SK-N-SH (cell line): ENCODE measurements around the gene KRT37. TPM values are rescaled to one million over a fixed set of nuclear protein-coding genes. Genes with fewer than 3 reads are reported as not detected.

Source experiments
- CTCF ChIA-PET: fragments of 300-600, 350-600 bp; formaldehyde crosslinking; extraction: SDS; loops from one replicate; lab custom pipeline; 2021; lab: Yijun Ruan, JAX
- POLR2A ChIA-PET: fragments of 350-600 bp; sonication (Branson Sonifier 250); formaldehyde crosslinking; extraction: SDS; loops from one replicate; lab custom pipeline; 2020; ENCODE audit warnings: antibody characterized with exemption, inconsistent platforms; lab: Yijun Ruan, JAX
- DNase-seq: peaks from one replicate; pipeline ENCODE4 v3.0.0; 2012
- H2AFZ ChIP-seq: fragments of 200-600 bp; sonication (generic); 2 replicates; pipeline ENCODE4 v1.8.1; 2016; ENCODE audit warnings: antibody characterized with exemption, mild to moderate bottlenecking, low read depth
- H3F3A ChIP-seq: fragments of 200-600 bp; sonication (generic); replicated peaks from 2 replicates; pipeline ENCODE3; 2016; ENCODE audit warnings: antibody characterized with exemption, mild to moderate bottlenecking; ENCODE audit not compliant: insufficient read depth
- H3K27ac ChIP-seq, 2 experiments: fragments of 200-500 bp in 1 of 2; fragments of 200-600 bp in 1 of 2; sonication (Bioruptor generic) in 1 of 2; sonication (generic), shearing (Covaris generic) in 1 of 2; 2 replicates each; pipeline versions ENCODE4 v1.5.1 to v1.6.1; 2014 to 2016; ENCODE audit warnings: low read depth in 2 of 2, inconsistent platforms in 1 of 2, low read length in 1 of 2, mild to moderate bottlenecking in 1 of 2, mixed read lengths in 1 of 2
- H3K27me3 ChIP-seq: fragments of 200-600 bp; sonication (generic), shearing (Covaris generic); 2 replicates; pipeline ENCODE4 v1.6.1; 2016; ENCODE audit warnings: mixed run types; ENCODE audit not compliant: insufficient read depth
- H3K36me3 ChIP-seq, 2 experiments: fragments of 200-500 bp in 1 of 2; fragments of 200-600 bp in 1 of 2; sonication (Bioruptor generic) in 1 of 2; sonication (generic) in 1 of 2; replicated peaks in 1 of 2; 2 replicates each; pipeline versions ENCODE3 to v1.5.1; 2014 to 2016; ENCODE audit warnings: low read length in 1 of 2, mild to moderate bottlenecking in 1 of 2; ENCODE audit not compliant: insufficient read depth in 2 of 2, control insufficient read depth in 1 of 2
- H3K4me1 ChIP-seq, 2 experiments: fragments of 200-500 bp in 1 of 2; fragments of 200-600 bp in 1 of 2; sonication (Bioruptor generic) in 1 of 2; sonication (generic), shearing (Covaris generic) in 1 of 2; 2 replicates each; pipeline versions ENCODE4 v1.5.1 to v1.6.1; 2014 to 2016; ENCODE audit warnings: low read depth in 1 of 2, low read length in 1 of 2, mixed run types in 1 of 2; ENCODE audit not compliant: insufficient read depth in 2 of 2, control insufficient read depth in 1 of 2
- H3K4me2 ChIP-seq: fragments of 200-600 bp; sonication (generic), shearing (Covaris generic); 2 replicates; pipeline ENCODE4 v1.6.1; 2017; ENCODE audit warnings: mixed run types
- H3K4me3 ChIP-seq, 2 experiments: fragments of 200-500 bp in 1 of 2; fragments of 200-600 bp in 1 of 2; sonication (Bioruptor generic) in 1 of 2; sonication (generic), shearing (Covaris generic) in 1 of 2; 2 replicates each; pipeline versions ENCODE4 v1.5.1 to v1.8.1; 2014 to 2016; ENCODE audit warnings: low read depth in 2 of 2, inconsistent platforms in 1 of 2, low read length in 1 of 2, mild to moderate bottlenecking in 1 of 2, mixed read lengths in 1 of 2, moderate library complexity in 1 of 2
- H3K79me2 ChIP-seq: fragments of 200-600 bp; sonication (generic); 2 replicates; pipeline ENCODE4 v1.8.1; 2017; ENCODE audit warnings: mild to moderate bottlenecking; ENCODE audit not compliant: insufficient read depth
- H3K9ac ChIP-seq: fragments of 200-600 bp; sonication (generic); 2 replicates; pipeline ENCODE4 v1.6.1; 2017; ENCODE audit warnings: mixed run types
- H3K9me2 ChIP-seq: fragments of 200-600 bp; sonication (generic); 2 replicates; pipeline ENCODE4 v1.6.1; 2017; ENCODE audit warnings: mixed run types
- H3K9me3 ChIP-seq: fragments of 200-600 bp; sonication (generic); 2 replicates; pipeline ENCODE4 v1.6.1; 2017; ENCODE audit warnings: mixed run types, mild to moderate bottlenecking, moderate library complexity
- H4K20me1 ChIP-seq: fragments of 200-600 bp; sonication (generic); 2 replicates; pipeline ENCODE4 v1.6.1; 2017; ENCODE audit warnings: mild to moderate bottlenecking, mixed run types; ENCODE audit not compliant: insufficient read depth
- CHD2 ChIP-seq: fragments of 150-350 bp; IDR thresholded peaks from 2 replicates; pipeline ENCODE4 v1.6.1; 2018; ENCODE audit warnings: low read length; ENCODE audit not compliant: partially characterized antibody
- ELF1 ChIP-seq: IDR thresholded peaks from 2 replicates; pipeline ENCODE4 v1.4.0; 2012
- FOSL2 ChIP-seq: IDR thresholded peaks from 2 replicates; pipeline ENCODE4 v1.4.0; 2012; ENCODE audit warnings: low read depth, mild to moderate bottlenecking, moderate library complexity, borderline replicate concordance
- FOXJ3 ChIP-seq: sonication (generic); formaldehyde crosslinking; IDR thresholded peaks from 2 replicates; pipeline ENCODE4 v1.5.1; 2020; ENCODE audit warnings: mild to moderate bottlenecking, missing genetic modification reagents
- GATA2 ChIP-seq: sonication (generic); formaldehyde crosslinking; IDR thresholded peaks from 2 replicates; pipeline ENCODE4 v1.5.0; 2020; ENCODE audit warnings: mild to moderate bottlenecking, missing genetic modification reagents
- MEF2A ChIP-seq: IDR thresholded peaks from 2 replicates; pipeline ENCODE4 v1.4.0; 2012; ENCODE audit warnings: low read depth, borderline replicate concordance
- NFIC ChIP-seq: IDR thresholded peaks from 2 replicates; pipeline ENCODE4 v1.4.0; 2012; ENCODE audit warnings: borderline replicate concordance
- PBX3 ChIP-seq: IDR thresholded peaks from 2 replicates; pipeline ENCODE4; 2012
- POLR2AphosphoS5 ChIP-seq: IDR thresholded peaks from 2 replicates; pipeline ENCODE4 v1.6.1; 2012; ENCODE audit warnings: low read depth, low read length
- RAD21 ChIP-seq: IDR thresholded peaks from 2 replicates; pipeline ENCODE4 v1.6.1; 2012; ENCODE audit warnings: mild to moderate bottlenecking, low read length
- SIN3A ChIP-seq: IDR thresholded peaks from 2 replicates; pipeline ENCODE4 v1.6.1; 2012; ENCODE audit warnings: low read depth, mild to moderate bottlenecking, low read length, moderate library complexity, borderline replicate concordance
- TAF1 ChIP-seq: IDR thresholded peaks from 2 replicates; pipeline ENCODE4 v1.6.1; 2012; ENCODE audit warnings: low read depth, mild to moderate bottlenecking, low read length, moderate library complexity, borderline replicate concordance
- TEAD4 ChIP-seq: IDR thresholded peaks from 2 replicates; pipeline ENCODE4 v1.4.0; 2012; ENCODE audit warnings: mild to moderate bottlenecking, borderline replicate concordance; ENCODE audit not compliant: insufficient read depth
- WGBS: methylation state at CpG from one replicate; pipeline ENCODE4 v1.1.6; 2017; ENCODE audit warnings: low lambda C conversion rate; 5-methylcytosine and 5-hydroxymethylcytosine counted together
- polyA plus RNA-seq, 3 experiments: library from polyadenylated mRNA; depleted of rRNA; stranded (reverse); fragments of >200 nt; gene quantifications; 2 replicates each; pipeline ENCODE4 v1.2.3, GENCODE V29; 2012
- TF ChIP-seq, protein P1 (sequence below): fragments of 200-600 bp; sonication (generic); IDR thresholded peaks from 2 replicates; pipeline ENCODE4 v1.6.1; 2017; ENCODE audit warnings: antibody characterized with exemption, mild to moderate bottlenecking, moderate library complexity
- TF ChIP-seq, protein P2 (sequence below): fragments of 150-350 bp; IDR thresholded peaks from 2 replicates; pipeline ENCODE4 v1.6.1; 2017; ENCODE audit warnings: antibody characterized with exemption, low read length, low read depth, borderline replicate concordance
- TF ChIP-seq, protein P3 (sequence below): IDR thresholded peaks from 2 replicates; pipeline ENCODE4 v1.6.1; 2012; ENCODE audit warnings: mild to moderate bottlenecking, low read depth, low read length, moderate library complexity

The KRT37 gene
- polyA plus RNA-seq, 1 of the 3 experiments (the other 2 are of a cell fraction) = not detected

- H3K79me2 ChIP-seq = no peaks in the 10 kb centered on the region
- H3K4me1 ChIP-seq = no peaks in the 10 kb centered on the region
- POLR2A ChIA-PET = no interaction called here
- DNase-seq = no peak
- 36% methylated on average over 2 of the region's 2 CpGs for WGBS
- no peaks in the 10 kb centered on the region; the same call in 1 of the 2 replicates for H3K9me3 ChIP-seq
- H4K20me1 ChIP-seq = no peaks in the 10 kb centered on the region
- H3K27me3 ChIP-seq = no peaks in the 10 kb centered on the region
- no peaks in the 10 kb centered on the region for H3K36me3 ChIP-seq
- H3K27ac ChIP-seq = no peak overlapping the region
- no peak for TF ChIP-seq CHD2
- TF ChIP-seq, protein P1, sequence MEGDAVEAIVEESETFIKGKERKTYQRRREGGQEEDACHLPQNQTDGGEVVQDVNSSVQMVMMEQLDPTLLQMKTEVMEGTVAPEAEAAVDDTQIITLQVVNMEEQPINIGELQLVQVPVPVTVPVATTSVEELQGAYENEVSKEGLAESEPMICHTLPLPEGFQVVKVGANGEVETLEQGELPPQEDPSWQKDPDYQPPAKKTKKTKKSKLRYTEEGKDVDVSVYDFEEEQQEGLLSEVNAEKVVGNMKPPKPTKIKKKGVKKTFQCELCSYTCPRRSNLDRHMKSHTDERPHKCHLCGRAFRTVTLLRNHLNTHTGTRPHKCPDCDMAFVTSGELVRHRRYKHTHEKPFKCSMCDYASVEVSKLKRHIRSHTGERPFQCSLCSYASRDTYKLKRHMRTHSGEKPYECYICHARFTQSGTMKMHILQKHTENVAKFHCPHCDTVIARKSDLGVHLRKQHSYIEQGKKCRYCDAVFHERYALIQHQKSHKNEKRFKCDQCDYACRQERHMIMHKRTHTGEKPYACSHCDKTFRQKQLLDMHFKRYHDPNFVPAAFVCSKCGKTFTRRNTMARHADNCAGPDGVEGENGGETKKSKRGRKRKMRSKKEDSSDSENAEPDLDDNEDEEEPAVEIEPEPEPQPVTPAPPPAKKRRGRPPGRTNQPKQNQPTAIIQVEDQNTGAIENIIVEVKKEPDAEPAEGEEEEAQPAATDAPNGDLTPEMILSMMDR = no peak
- TF ChIP-seq, protein P2, sequence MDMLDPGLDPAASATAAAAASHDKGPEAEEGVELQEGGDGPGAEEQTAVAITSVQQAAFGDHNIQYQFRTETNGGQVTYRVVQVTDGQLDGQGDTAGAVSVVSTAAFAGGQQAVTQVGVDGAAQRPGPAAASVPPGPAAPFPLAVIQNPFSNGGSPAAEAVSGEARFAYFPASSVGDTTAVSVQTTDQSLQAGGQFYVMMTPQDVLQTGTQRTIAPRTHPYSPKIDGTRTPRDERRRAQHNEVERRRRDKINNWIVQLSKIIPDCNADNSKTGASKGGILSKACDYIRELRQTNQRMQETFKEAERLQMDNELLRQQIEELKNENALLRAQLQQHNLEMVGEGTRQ = no peak
- no peak for TF ChIP-seq TAF1
- TF ChIP-seq ELF1 = no peak
- TF ChIP-seq FOSL2 = no peak
- TF ChIP-seq, all 33 proteins: peak for 0
- CTCF ChIA-PET = interaction anchor here (1.2 kb wide), 1 partner anchor 10 kb away, joined by 3 read pairs; no protein-coding TSS in a partner anchor
- Histone ChIP-seq H3K9ac (no peak overlapping the region), H3K4me3 (no peak overlapping the region), H3K9me2 (no peaks in the 10 kb centered on the region), H3K4me2 (no peak overlapping the region), H3F3A (peaks cover 9% of the 10 kb centered on the region), H2AFZ (no peak overlapping the region)
These were observed 26.9 kb upstream of the KRT37 start for GRCh38 chr17:41451154-41451728.

DNA sequence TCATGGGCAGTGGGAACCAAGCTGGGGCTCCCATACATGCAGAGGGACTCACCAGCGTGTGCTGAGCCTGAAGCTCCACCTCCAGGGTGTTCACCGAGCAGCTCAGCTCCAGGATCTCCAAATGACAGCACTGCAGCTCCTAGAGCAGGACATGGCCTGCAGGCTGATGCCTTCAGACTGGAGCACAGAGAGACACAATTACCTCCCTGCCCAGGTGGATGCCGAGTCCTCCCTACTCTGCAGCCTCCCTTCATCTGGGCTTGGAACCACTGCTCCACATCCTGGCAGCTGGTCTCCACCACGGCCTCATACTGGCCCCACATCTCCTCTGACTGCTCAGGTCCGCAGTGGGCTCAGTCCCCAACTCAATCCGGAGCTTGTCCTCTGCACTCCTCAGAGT lies 24.6 kb upstream of the KRT37 start:
- no peaks in the 10 kb centered on the region for H3K79me2 ChIP-seq
- H3K9ac ChIP-seq = no peak overlapping the region
- ChIA-PET CTCF (no interaction called here), POLR2A (no interaction called here)
- no peak overlapping the region for H3K4me3 ChIP-seq
- no peaks in the 10 kb centered on the region for H3K9me2 ChIP-seq
- H4K20me1 ChIP-seq = no peaks in the 10 kb centered on the region
- 39% methylated on average over 6 of the region's 6 CpGs for WGBS
- no peak overlapping the region for H3K4me2 ChIP-seq
- H2AFZ ChIP-seq = no peak overlapping the region
- H3K4me1 ChIP-seq = no peaks in the 10 kb centered on the region
- no peaks in the 10 kb centered on the region; the same call in 1 of the 2 replicates for H3K9me3 ChIP-seq
- H3F3A ChIP-seq = peaks cover 9% of the 10 kb centered on the region
- H3K27me3 ChIP-seq = no peaks in the 10 kb centered on the region; the same call in 1 of the 2 replicates
- no peak for DNase-seq
- H3K36me3 ChIP-seq = no peaks in the 10 kb centered on the region
- TF ChIP-seq, protein P3, sequence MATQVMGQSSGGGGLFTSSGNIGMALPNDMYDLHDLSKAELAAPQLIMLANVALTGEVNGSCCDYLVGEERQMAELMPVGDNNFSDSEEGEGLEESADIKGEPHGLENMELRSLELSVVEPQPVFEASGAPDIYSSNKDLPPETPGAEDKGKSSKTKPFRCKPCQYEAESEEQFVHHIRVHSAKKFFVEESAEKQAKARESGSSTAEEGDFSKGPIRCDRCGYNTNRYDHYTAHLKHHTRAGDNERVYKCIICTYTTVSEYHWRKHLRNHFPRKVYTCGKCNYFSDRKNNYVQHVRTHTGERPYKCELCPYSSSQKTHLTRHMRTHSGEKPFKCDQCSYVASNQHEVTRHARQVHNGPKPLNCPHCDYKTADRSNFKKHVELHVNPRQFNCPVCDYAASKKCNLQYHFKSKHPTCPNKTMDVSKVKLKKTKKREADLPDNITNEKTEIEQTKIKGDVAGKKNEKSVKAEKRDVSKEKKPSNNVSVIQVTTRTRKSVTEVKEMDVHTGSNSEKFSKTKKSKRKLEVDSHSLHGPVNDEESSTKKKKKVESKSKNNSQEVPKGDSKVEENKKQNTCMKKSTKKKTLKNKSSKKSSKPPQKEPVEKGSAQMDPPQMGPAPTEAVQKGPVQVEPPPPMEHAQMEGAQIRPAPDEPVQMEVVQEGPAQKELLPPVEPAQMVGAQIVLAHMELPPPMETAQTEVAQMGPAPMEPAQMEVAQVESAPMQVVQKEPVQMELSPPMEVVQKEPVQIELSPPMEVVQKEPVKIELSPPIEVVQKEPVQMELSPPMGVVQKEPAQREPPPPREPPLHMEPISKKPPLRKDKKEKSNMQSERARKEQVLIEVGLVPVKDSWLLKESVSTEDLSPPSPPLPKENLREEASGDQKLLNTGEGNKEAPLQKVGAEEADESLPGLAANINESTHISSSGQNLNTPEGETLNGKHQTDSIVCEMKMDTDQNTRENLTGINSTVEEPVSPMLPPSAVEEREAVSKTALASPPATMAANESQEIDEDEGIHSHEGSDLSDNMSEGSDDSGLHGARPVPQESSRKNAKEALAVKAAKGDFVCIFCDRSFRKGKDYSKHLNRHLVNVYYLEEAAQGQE = no peak
- TF ChIP-seq MEF2A = no peak
- TF ChIP-seq POLR2AphosphoS5 = no peak
- no peak for TF ChIP-seq CHD2
- no peak for TF ChIP-seq GATA2 (CRISPR knock-in tag)
- no peak for TF ChIP-seq PBX3
- TF ChIP-seq SIN3A = no peak
- no peak for TF ChIP-seq FOXJ3 (CRISPR knock-in tag)
- TF ChIP-seq RAD21 = no peak
- no peak for TF ChIP-seq TAF1
- TF ChIP-seq NFIC = no peak
- no peak for TF ChIP-seq TEAD4
- H3K27ac ChIP-seq = no peak overlapping the region
